Ascending aorta (tissue), 2 donors: ENCODE results near the gene PLEKHG7. TPM values are rescaled to one million over a fixed set of nuclear protein-coding genes. Genes with fewer than 3 reads are reported as not detected.
"Not testable (repeated sequence)": the region's sequence is repeated elsewhere in the genome, so short reads cannot be mapped to it uniquely, and the experiment has no call there.

ENCODE experiments used
- DNase-seq, 2 donors: peaks; one replicate each; pipeline ENCODE4 v3.0.0-alpha.2; 2019; ENCODE audit warnings: low spot score in 2 of 2
- H3K27ac ChIP-seq, 2 donors: fragments of 200-600 bp; sonication (generic); one replicate each; pipeline ENCODE4 v1.5.1; 2016 to 2017; ENCODE audit warnings: mild to moderate bottlenecking in 1 of 2
- H3K27me3 ChIP-seq: fragments of 200-600 bp; sonication (generic); one replicate; pipeline ENCODE4 v1.5.1; 2017
- H3K36me3 ChIP-seq, 2 donors: fragments of 200-600 bp; sonication (generic); one replicate each; pipeline ENCODE4 v1.5.1; 2016
- H3K4me1 ChIP-seq, 2 donors: fragments of 200-600 bp; sonication (generic); one replicate each; pipeline ENCODE4 v1.5.1; 2016 to 2017; ENCODE audit warnings: mild to moderate bottlenecking in 1 of 2
- H3K4me3 ChIP-seq, 2 donors: fragments of 200-600 bp; sonication (generic); one replicate each; pipeline ENCODE4 v1.5.1; 2016 to 2017; ENCODE audit warnings: mild to moderate bottlenecking in 1 of 2
- H3K9me3 ChIP-seq, 2 donors: fragments of 200-600 bp; sonication (generic); one replicate each; pipeline ENCODE4 v1.5.1; 2016
- intact Hi-C: fragments of 100-400 bp; cut with DNase I; formaldehyde crosslinking; loops from one replicate; pipeline ENCODE4 v1.15.1; 2023
- total RNA-seq: library from RNA; depleted of rRNA; stranded (reverse); fragments of >200 nt; gene quantifications from one replicate; pipeline ENCODE4 v1.1.0, GENCODE V29; 2016
- TF ChIP-seq, protein P1 (sequence below), 3 experiments: fragments of 200-600 bp in 2 of 3; fragments of 450-650 bp in 1 of 3; sonication (generic) in 2 of 3; IDR thresholded peaks; one replicate each; pipeline ENCODE4 v1.5.1; 2016 to 2019; ENCODE audit warnings: antibody characterized with exemption in 3 of 3, mild to moderate bottlenecking in 1 of 3, moderate library complexity in 1 of 3

PLEKHG7 gene
- total RNA-seq, 1 donor from 2014 or later, result not detected

DNA sequence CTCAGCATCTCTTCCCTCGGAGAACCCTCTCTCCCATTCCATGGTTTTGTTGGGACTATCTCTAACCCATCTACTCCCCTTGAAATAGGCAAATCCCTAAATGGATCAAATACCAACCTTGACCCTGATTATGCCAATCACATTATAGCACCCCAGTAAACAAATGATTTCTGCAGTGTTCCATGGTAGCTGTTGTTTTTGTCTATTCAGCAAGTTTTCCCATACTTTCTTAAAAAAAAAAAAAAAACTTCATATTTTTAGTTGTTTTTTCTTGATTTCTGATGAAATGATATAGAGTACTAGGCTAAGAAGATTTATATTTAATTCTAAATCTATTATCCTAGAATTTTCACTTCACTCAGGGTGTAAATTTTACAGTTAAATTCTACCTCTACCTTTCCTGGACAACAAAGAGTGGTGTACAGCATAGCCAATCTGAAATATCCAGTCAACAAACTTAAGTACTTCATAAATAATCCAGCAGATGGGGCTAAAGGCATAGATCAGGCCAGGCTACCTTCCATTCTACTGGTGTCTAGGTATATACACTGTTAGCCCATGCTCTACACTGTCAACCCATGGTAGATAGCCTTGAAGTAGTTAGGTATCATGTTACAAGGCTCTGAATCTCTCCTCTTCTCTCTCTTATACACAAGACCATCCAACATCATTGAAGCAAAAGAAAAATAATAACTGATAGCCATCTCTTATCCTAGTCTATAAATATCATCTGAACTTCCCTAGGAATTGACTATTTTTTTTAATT, 82.2 kb downstream of the PLEKHG7 start:
- TF ChIP-seq, protein P1, sequence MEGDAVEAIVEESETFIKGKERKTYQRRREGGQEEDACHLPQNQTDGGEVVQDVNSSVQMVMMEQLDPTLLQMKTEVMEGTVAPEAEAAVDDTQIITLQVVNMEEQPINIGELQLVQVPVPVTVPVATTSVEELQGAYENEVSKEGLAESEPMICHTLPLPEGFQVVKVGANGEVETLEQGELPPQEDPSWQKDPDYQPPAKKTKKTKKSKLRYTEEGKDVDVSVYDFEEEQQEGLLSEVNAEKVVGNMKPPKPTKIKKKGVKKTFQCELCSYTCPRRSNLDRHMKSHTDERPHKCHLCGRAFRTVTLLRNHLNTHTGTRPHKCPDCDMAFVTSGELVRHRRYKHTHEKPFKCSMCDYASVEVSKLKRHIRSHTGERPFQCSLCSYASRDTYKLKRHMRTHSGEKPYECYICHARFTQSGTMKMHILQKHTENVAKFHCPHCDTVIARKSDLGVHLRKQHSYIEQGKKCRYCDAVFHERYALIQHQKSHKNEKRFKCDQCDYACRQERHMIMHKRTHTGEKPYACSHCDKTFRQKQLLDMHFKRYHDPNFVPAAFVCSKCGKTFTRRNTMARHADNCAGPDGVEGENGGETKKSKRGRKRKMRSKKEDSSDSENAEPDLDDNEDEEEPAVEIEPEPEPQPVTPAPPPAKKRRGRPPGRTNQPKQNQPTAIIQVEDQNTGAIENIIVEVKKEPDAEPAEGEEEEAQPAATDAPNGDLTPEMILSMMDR (IDR thresholded peaks at IDR 0.05), result peak; percentile 35 to 52 (median 38)
- peaks cover 5 to 11% of the 10 kb centered on the region in 2 donors for H3K36me3 ChIP-seq
- H3K4me3 ChIP-seq, result no peak overlapping the region
- H3K9me3 ChIP-seq, result no peaks in the 10 kb centered on the region
- DNase-seq, result no peak
- peak overlapping the region in 1 of 2 donors; percentile 17 for H3K27ac ChIP-seq
- intact Hi-C loops, result loop anchor here (5.0 to 10.0 kb wide), 2 partner anchors 142 to 630 kb away; partner anchors contain the start of gene EEA1
- H3K4me1 ChIP-seq, result peaks cover 0 to 7% of the 10 kb centered on the region in 2 donors
- H3K27me3 ChIP-seq, result no peaks in the 10 kb centered on the region

DNA sequence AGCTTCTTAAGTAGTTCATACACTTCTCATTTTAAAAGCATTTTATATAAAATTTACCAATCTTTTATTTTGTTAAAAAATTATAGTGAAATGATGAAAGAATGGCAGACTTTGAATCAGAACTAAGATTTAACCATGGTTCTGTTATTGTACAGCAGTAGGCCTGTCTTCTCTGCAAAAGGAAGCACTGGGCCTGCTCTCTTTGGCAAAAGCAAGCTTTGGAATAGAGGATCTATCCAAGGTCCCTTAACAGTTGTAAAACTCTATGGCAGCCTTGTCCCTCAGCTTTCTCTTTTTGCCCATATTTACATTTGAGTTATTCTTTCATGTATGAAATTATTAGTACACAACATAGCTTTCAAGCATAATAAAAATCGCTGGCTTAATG, 82.8 kb downstream of the PLEKHG7 start:
- TF ChIP-seq, protein P1 (IDR thresholded peaks at IDR 0.05), result no peak
- no peak overlapping the region for H3K27ac ChIP-seq
- H3K27me3 ChIP-seq, result no peaks in the 10 kb centered on the region
- H3K4me3 ChIP-seq, result no peak overlapping the region
- H3K4me1 ChIP-seq, result peaks cover 0 to 7% of the 10 kb centered on the region in 2 donors
- H3K9me3 ChIP-seq, result no peaks in the 10 kb centered on the region
- peaks cover 5 to 13% of the 10 kb centered on the region in 2 donors for H3K36me3 ChIP-seq
- intact Hi-C loops, result loop anchor here (5.0 to 10.0 kb wide), 2 partner anchors 142 to 629 kb away; partner anchors contain the start of gene EEA1
- no peak for DNase-seq

DNA sequence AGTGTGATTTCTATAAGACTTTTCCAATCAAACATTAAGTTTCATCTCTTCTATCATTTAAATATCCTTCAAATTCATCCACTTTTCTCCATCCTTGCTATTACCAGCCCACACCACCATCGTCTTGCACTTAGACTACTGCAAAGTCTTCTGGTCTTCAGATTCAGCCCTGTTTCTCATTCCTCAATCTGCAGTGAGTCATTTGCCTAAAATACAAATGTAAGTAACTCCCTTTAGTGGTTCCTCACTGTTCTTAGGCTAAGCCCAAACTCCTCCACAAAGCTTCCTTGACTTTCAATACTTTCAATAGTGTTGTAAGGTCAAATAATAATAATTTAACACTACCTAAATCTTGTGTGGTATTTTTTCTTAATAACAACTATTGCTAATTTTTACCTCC, 83.3 kb downstream of the PLEKHG7 start:
- Histone ChIP-seq H3K27me3 (no peaks in the 10 kb centered on the region), H3K4me3 (no peak overlapping the region), H3K27ac (peak overlapping the region in 1 of 2 donors; percentile 67), H3K4me1 (peaks cover 0 to 7% of the 10 kb centered on the region in 2 donors), H3K36me3 (peaks cover 5 to 11% of the 10 kb centered on the region in 2 donors), H3K9me3 (peaks cover 0 to 4% of the 10 kb centered on the region in 2 donors)
- TF ChIP-seq, protein P1 (IDR thresholded peaks at IDR 0.05), result no peak
- no peak for DNase-seq
- intact Hi-C loops, result loop anchor here (5.0 to 10.0 kb wide), 2 partner anchors 141 to 629 kb away; partner anchors contain the start of gene EEA1

DNA sequence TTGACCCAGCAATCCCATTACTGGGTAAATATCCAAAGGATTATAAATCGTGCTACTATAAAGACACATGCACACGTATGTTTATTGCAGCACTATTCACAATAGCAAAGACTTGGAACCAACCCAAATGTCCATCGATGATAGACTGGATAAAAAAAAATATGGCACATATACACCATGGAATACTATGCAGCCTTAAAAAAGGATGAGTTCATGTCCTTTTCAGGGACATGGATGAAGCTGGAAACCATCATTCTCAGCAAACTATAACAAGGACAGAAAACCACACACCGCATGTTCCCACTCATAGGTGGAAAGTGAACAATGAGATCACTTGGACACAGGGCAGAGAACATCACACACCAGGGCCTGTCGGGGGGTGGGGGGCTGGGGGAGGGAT, 91.6 kb downstream of the PLEKHG7 start:
- H3K4me1 ChIP-seq, H3K9me3 ChIP-seq, H3K27me3 ChIP-seq, DNase-seq, H3K27ac ChIP-seq, H3K4me3 ChIP-seq, intact Hi-C loops: not testable (repeated sequence)
- peaks cover 17 to 32% of the 10 kb centered on the region in 2 donors for H3K36me3 ChIP-seq

DNA sequence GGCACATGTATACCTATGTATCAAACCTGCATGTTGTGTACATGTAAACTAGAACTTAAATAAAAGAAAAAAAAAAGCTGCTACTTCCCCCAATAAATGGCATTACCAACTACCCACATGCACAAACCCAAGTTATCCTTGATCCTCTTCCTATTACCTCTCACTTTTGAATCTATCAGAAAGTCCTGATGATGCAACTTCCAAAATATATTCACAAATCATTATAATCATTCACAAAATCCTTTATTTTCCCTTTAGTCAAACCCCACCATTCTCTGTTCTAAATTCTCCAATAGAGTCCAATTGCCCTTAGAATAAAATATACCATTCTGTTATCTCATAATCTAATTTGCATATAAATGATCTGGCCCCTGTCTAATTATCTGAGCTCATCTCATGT, 92.0 kb downstream of the PLEKHG7 start:
- Histone ChIP-seq H3K4me1 (no peaks in the 10 kb centered on the region), H3K9me3 (peaks cover 0 to 9% of the 10 kb centered on the region in 2 donors), H3K27me3 (no peaks in the 10 kb centered on the region), H3K27ac (no peak overlapping the region), H3K36me3 (peaks cover 14 to 30% of the 10 kb centered on the region in 2 donors), H3K4me3 (no peak overlapping the region)
- TF ChIP-seq, protein P1 (IDR thresholded peaks at IDR 0.05), result no peak
- intact Hi-C loops, result no loop called here
- no peak for DNase-seq

DNA sequence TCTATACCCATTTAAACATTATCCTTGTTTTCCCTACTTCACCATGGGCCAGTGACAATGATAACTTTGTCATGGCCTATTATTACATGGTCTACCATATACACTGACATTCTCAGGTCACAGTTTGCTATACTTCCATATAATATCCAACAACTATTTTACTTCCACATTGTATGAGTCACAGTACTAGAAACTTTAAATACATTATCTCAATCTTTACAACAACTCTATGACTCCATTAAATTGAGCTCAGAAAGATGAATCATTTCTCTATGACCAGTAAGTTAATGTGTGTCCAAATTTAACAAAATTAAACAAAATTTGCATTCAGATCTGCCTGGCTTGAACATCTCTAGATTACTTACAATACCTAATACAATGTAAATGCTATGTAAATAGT, 93.9 kb downstream of the PLEKHG7 start:
- Histone ChIP-seq H3K36me3 (peaks cover 21 to 38% of the 10 kb centered on the region in 2 donors), H3K27ac (no peak overlapping the region), H3K9me3 (no peaks in the 10 kb centered on the region), H3K4me1 (no peaks in the 10 kb centered on the region), H3K4me3 (no peak overlapping the region), H3K27me3 (no peaks in the 10 kb centered on the region)
- DNase-seq, result no peak
- TF ChIP-seq, protein P1 (IDR thresholded peaks at IDR 0.05), result no peak
- intact Hi-C loops, result no loop called here
